ENCODE results near the gene POPDC3. TPM values are rescaled to one million over a fixed set of nuclear protein-coding genes. Genes with fewer than 3 reads are reported as not detected.

The POPDC3 gene
- total and polyA plus RNA-seq, 2 of the 13 experiments (the other 11 are each of a cell fraction or from before 2014, with no cell fraction given) = 0.18 to 0.20 TPM

DNA sequence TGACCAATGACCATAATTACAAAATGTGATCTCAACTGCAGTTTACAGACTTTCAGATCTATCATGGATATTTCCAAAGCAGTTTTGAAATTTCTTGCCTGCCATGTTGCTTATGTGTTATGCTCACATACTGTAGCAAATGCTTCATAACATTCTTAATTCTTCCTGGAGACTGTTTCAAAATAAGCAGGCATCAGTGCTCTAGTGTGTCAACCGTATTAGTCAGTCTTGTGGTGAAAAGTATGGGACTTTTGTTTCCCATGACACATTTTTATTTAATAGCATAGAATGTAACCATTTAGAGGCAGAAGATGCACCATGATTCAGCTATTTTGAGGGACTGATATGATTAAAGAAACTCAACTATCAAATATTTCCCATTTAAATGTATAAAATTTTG lies 1.7 kb downstream of the POPDC3 start (continued):
- TF ChIP-seq POLR2A (IDR thresholded peaks at IDR 0.05; ENCODE audit: insufficient read depth in 1 of 2, low read depth in 2 of 2, low read length in 2 of 2) (no peak), ZNF678 (CRISPR knock-in tag; IDR thresholded peaks at IDR 0.05) (no peak), ZNF121 (CRISPR knock-in tag; IDR thresholded peaks at IDR 0.05) (no peak), PHF8 (CRISPR knock-in tag; IDR thresholded peaks at IDR 0.05) (no peak)
- TF ChIP-seq, protein P1, sequence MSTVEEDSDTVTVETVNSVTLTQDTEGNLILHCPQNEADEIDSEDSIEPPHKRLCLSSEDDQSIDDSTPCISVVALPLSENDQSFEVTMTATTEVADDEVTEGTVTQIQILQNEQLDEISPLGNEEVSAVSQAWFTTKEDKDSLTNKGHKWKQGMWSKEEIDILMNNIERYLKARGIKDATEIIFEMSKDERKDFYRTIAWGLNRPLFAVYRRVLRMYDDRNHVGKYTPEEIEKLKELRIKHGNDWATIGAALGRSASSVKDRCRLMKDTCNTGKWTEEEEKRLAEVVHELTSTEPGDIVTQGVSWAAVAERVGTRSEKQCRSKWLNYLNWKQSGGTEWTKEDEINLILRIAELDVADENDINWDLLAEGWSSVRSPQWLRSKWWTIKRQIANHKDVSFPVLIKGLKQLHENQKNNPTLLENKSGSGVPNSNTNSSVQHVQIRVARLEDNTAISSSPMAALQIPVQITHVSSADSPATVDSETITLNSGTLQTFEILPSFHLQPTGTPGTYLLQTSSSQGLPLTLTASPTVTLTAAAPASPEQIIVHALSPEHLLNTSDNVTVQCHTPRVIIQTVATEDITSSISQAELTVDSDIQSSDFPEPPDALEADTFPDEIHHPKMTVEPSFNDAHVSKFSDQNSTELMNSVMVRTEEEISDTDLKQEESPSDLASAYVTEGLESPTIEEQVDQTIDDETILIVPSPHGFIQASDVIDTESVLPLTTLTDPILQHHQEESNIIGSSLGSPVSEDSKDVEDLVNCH (CRISPR knock-in tag; IDR thresholded peaks at IDR 0.05) = no peak
- TF ChIP-seq, protein P2, sequence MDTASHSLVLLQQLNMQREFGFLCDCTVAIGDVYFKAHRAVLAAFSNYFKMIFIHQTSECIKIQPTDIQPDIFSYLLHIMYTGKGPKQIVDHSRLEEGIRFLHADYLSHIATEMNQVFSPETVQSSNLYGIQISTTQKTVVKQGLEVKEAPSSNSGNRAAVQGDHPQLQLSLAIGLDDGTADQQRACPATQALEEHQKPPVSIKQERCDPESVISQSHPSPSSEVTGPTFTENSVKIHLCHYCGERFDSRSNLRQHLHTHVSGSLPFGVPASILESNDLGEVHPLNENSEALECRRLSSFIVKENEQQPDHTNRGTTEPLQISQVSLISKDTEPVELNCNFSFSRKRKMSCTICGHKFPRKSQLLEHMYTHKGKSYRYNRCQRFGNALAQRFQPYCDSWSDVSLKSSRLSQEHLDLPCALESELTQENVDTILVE (CRISPR knock-in tag; IDR thresholded peaks at IDR 0.05) = no peak

GRCh38 chr6:105177556-105177955 lies 2.3 kb downstream of the POPDC3 start:
- ChIA-PET POLR2A (no interaction called here), CTCF (ENCODE audit: low intra/inter-chr PET ratio, low total read pairs) (no interaction called here)
- no TSS peak for BruUV-seq (replicated peaks)
- H3K4me3 ChIP-seq (replicated peaks in 1 of 3; ENCODE audit: insufficient read depth in 1 of 3, low read depth in 2 of 3, low read length in 3 of 3) = no peak overlapping the region
- no peaks in the 10 kb centered on the region for H3K4me1 ChIP-seq (ENCODE audit: insufficient read depth, low read length)
- H3K9me3 ChIP-seq (ENCODE audit: low read length) = no peaks in the 10 kb centered on the region
- H2AFZ ChIP-seq (ENCODE audit: low read length) = no peak overlapping the region
- TF ChIP-seq ZNF207 (IDR thresholded peaks at IDR 0.05; ENCODE audit: borderline replicate concordance) = no peak
- TF ChIP-seq ZNF781 (CRISPR knock-in tag; IDR thresholded peaks at IDR 0.05; ENCODE audit: borderline replicate concordance, not compliant biosample characterization) = no peak
- TF ChIP-seq PAXIP1 (CRISPR knock-in tag; conservative IDR thresholded peaks at IDR 0.05) = no peak
- no peak for TF ChIP-seq ARNTL (CRISPR knock-in tag; IDR thresholded peaks at IDR 0.05)
- no peak for TF ChIP-seq CBX5 (CRISPR knock-in tag; IDR thresholded peaks at IDR 0.05; ENCODE audit: borderline replicate concordance)
- WGBS (ENCODE audit: low lambda C conversion rate) = 57% methylated on average over 2 of the region's 2 CpGs
- in situ Hi-C loops (cut with HindIII; ENCODE audit: extremely low pct_ligation_motif_present, low pct_unique_long_range_greater_than_20kb) (no loop called here), intact Hi-C loops (cut with micrococcal nuclease; ENCODE audit: unreplicated experiment) (no loop called here)
- no peaks in the 10 kb centered on the region for H3K79me2 ChIP-seq (ENCODE audit: insufficient read depth, low read length)
- H4K20me1 ChIP-seq (ENCODE audit: insufficient read depth, low read length) = no peaks in the 10 kb centered on the region
- H3K4me2 ChIP-seq (ENCODE audit: low read depth, low read length) = no peak overlapping the region
- no peak overlapping the region for H3K9ac ChIP-seq (ENCODE audit: insufficient read depth, low read depth, low read length)
- no peak for FAIRE-seq
- H3K27ac ChIP-seq (ENCODE audit: extremely low read length, insufficient read depth, low read length) = no peak overlapping the region
- DNase-seq (ENCODE audit: low spot score) = no peak
- peaks cover 4 to 34% of the 10 kb centered on the region in 2 experiments; a peak in 4 of 5 replicates for H3K27me3 ChIP-seq (ENCODE audit: control insufficient read depth in 1 of 2, insufficient read depth in 2 of 2, low read length in 2 of 2)
- no peak for ATAC-seq
- H3K36me3 ChIP-seq (replicated peaks in 1 of 2; ENCODE audit: control insufficient read depth in 1 of 2, insufficient read depth in 2 of 2, low read length in 2 of 2) = no peaks in the 10 kb centered on the region
